GM23338 (cell line): Measurements from ENCODE around the gene KCNAB1. TPM values are rescaled to one million over a fixed set of nuclear protein-coding genes. Genes with fewer than 3 reads are reported as not detected.

ENCODE experiments used
- ATAC-seq: fragments of 200-7000 bp; cut with Tn5 transposase; 3 replicates; pipeline ENCODE4 v1.9.1; 2020
- DNase-seq: peaks from one replicate; pipeline ENCODE4 v3.0.0-alpha.2; 2015; ENCODE audit warnings: low spot score
- H2AFZ ChIP-seq: fragments of 200-600 bp; sonication (generic); 2 replicates; pipeline ENCODE4 v1.8.0; 2016; ENCODE audit warnings: antibody characterized with exemption, mild to moderate bottlenecking, moderate library complexity
- H3F3A ChIP-seq: fragments of 200-600 bp; sonication (generic); replicated peaks from 2 replicates; pipeline ENCODE4 v1.8.0; 2017; ENCODE audit warnings: antibody characterized with exemption, mixed run types, low read depth
- H3K27ac ChIP-seq: fragments of 200-600 bp; sonication (generic); 2 replicates; pipeline ENCODE4 v1.6.1; 2016; ENCODE audit warnings: low read depth
- H3K27me3 ChIP-seq: fragments of 200-600 bp; sonication (generic); 2 replicates; pipeline ENCODE4 v1.8.0; 2016; ENCODE audit warnings: mild to moderate bottlenecking, mixed run types, moderate library complexity; ENCODE audit not compliant: insufficient read depth
- H3K36me3 ChIP-seq: fragments of 200-600 bp; sonication (generic); 2 replicates; pipeline ENCODE4 v1.8.0; 2016; ENCODE audit warnings: mild to moderate bottlenecking; ENCODE audit not compliant: insufficient read depth
- H3K4me1 ChIP-seq: fragments of 200-600 bp; sonication (generic); 2 replicates; pipeline ENCODE4 v1.8.0; 2016; ENCODE audit warnings: mild to moderate bottlenecking, moderate library complexity; ENCODE audit not compliant: insufficient read depth
- H3K4me2 ChIP-seq: fragments of 200-600 bp; sonication (generic); 2 replicates; pipeline ENCODE4 v1.7.1; 2017; ENCODE audit warnings: mixed run types
- H3K4me3 ChIP-seq: fragments of 200-600 bp; sonication (generic); 2 replicates; pipeline ENCODE4 v1.6.1; 2016; ENCODE audit warnings: mixed run types
- H3K79me2 ChIP-seq: fragments of 200-600 bp; sonication (generic); replicated peaks from 2 replicates; pipeline ENCODE4 v1.8.0; 2017; ENCODE audit warnings: mild to moderate bottlenecking; ENCODE audit not compliant: insufficient read depth
- H3K9me2 ChIP-seq: fragments of 200-600 bp; sonication (generic); 2 replicates; pipeline ENCODE4 v1.8.0; 2017; ENCODE audit not compliant: insufficient read depth
- H4K20me1 ChIP-seq: fragments of 200-600 bp; sonication (generic); replicated peaks from 2 replicates; pipeline ENCODE4 v1.8.0; 2017; ENCODE audit warnings: mild to moderate bottlenecking; ENCODE audit not compliant: insufficient read depth
- H3K27ac Mint-ChIP-seq: 2 replicates; pipeline ENCODE4 v1.8.0; 2020; ENCODE audit warnings: inconsistent platforms, mild to moderate bottlenecking, moderate library complexity, mixed read lengths
- H3K27me3 Mint-ChIP-seq: 3 replicates; pipeline ENCODE4 v1.8.0; 2022; ENCODE audit warnings: low read depth, mild to moderate bottlenecking, moderate library complexity, mixed read lengths, inconsistent platforms; ENCODE audit not compliant: insufficient read depth, poor library complexity
- H3K36me3 Mint-ChIP-seq: 3 replicates; pipeline ENCODE4 v1.8.0; 2021; ENCODE audit warnings: low read depth, mild to moderate bottlenecking, inconsistent platforms, moderate library complexity, mixed read lengths
- H3K4me1 Mint-ChIP-seq: 3 replicates; pipeline ENCODE4 v1.8.0; 2020; ENCODE audit warnings: mild to moderate bottlenecking, inconsistent platforms, mixed read lengths
- H3K4me3 Mint-ChIP-seq: 3 replicates; pipeline ENCODE4 v1.8.0; 2021; ENCODE audit warnings: moderate library complexity, mild to moderate bottlenecking, inconsistent platforms, mixed read lengths
- H3K9me3 Mint-ChIP-seq: 3 replicates; pipeline ENCODE4 v1.8.0; 2020; ENCODE audit warnings: moderate library complexity, mild to moderate bottlenecking, inconsistent platforms, mixed read lengths
- CREB1 ChIP-seq: fragments of 250-450 bp; sonication (Bioruptor Pico); IDR thresholded peaks from 2 replicates; pipeline ENCODE4 v1.5.0; 2020; ENCODE audit warnings: low read depth, mild to moderate bottlenecking, moderate library complexity
- EZH2 ChIP-seq: fragments of 200-600 bp; sonication (generic); IDR thresholded peaks from one replicate; pipeline ENCODE4 v1.8.0; 2017; ENCODE audit warnings: antibody characterized with exemption, mild to moderate bottlenecking, low read depth; ENCODE audit not compliant: unreplicated experiment
- EZH2phosphoT487 ChIP-seq: fragments of 200-600 bp; sonication (generic); IDR thresholded peaks from one replicate; pipeline ENCODE4 v1.8.1; 2018; ENCODE audit warnings: antibody characterized with exemption; ENCODE audit not compliant: unreplicated experiment
- JUNB ChIP-seq: IDR thresholded peaks from one replicate; pipeline ENCODE4 v1.6.1; 2016; ENCODE audit warnings: antibody characterized with exemption; ENCODE audit not compliant: unreplicated experiment
- NANOG ChIP-seq: IDR thresholded peaks from 2 replicates; pipeline ENCODE4 v1.6.1; 2016; ENCODE audit warnings: antibody characterized with exemption, borderline replicate concordance
- POLR2AphosphoS5 ChIP-seq: IDR thresholded peaks from 2 replicates; pipeline ENCODE4 v1.6.1; 2016; ENCODE audit warnings: antibody characterized with exemption, low read depth
- STAT1 ChIP-seq: IDR thresholded peaks from one replicate; pipeline ENCODE4 v1.6.1; 2016; ENCODE audit warnings: antibody characterized with exemption; ENCODE audit not compliant: unreplicated experiment
- ZNF114 ChIP-seq: fragments of 250-450 bp; sonication (Bioruptor Pico); IDR thresholded peaks from 2 replicates; pipeline ENCODE4 v1.5.0; 2020; ENCODE audit warnings: mild to moderate bottlenecking, moderate library complexity
- ZNF331 ChIP-seq: fragments of 250-450 bp; sonication (Bioruptor Pico); IDR thresholded peaks from 2 replicates; pipeline ENCODE4 v1.5.0; 2020; ENCODE audit warnings: low read depth, mild to moderate bottlenecking, moderate library complexity
- polyA plus RNA-seq: library from polyadenylated mRNA; unstranded; fragments of >200 nt; fragmentation: Nextera tagmentation; extraction: Ambion mirVana; gene quantifications from 2 replicates; pipeline ENCODE4 v1.2.1, GENCODE V29; 2016
- total RNA-seq: library from RNA; depleted of rRNA; stranded (reverse); fragments of >200 nt; shearing (Covaris generic); gene quantifications from 2 replicates; pipeline ENCODE4 v1.2.3, GENCODE V29; 2014
- TF ChIP-seq, protein P1 (sequence below): IDR thresholded peaks from one replicate; pipeline ENCODE4 v1.6.1; 2018; ENCODE audit warnings: antibody characterized with exemption; ENCODE audit not compliant: unreplicated experiment
- TF ChIP-seq, protein P2 (sequence below), 2 experiments: fragments of 200-600 bp in 1 of 2; sonication (generic) in 1 of 2; conservative IDR thresholded peaks; 2 replicates each; pipeline versions ENCODE4 v1.5.1 to v1.6.1; 2016 to 2017; ENCODE audit warnings: antibody characterized with exemption in 2 of 2, low read depth in 2 of 2, mild to moderate bottlenecking in 2 of 2, moderate library complexity in 1 of 2
- TF ChIP-seq, protein P3 (sequence below): IDR thresholded peaks from 2 replicates; pipeline ENCODE4 v1.6.1; 2016; ENCODE audit warnings: antibody characterized with exemption

KCNAB1 gene
- total and polyA plus RNA-seq, 2 experiments from 2014 or later, result 0.69 to 2.6 TPM

DNA sequence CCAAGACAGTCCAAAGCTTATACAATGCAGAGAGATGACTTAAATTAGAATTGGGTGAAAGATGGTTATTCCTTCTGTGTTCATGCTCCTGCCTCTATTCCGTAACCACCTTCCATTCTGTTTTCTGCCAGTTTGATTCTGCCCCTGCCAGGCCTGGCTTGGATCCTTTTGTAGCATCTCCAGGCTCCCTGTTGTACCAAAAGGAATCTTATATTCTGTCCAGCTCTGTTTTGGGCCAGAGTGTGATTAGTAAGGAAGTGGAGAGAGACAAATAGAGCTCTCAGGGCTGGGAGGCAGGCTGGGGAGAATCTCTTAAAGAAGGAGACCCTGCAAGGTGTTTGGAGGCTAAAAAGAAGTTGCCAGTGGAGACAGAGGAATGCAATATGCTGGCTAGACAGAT lies 63.8 kb downstream of the KCNAB1 start:
- Histone ChIP-seq H3K36me3 (no peaks in the 10 kb centered on the region), H2AFZ (no peak overlapping the region), H3F3A (no peaks in the 10 kb centered on the region), H4K20me1 (no peaks in the 10 kb centered on the region), H3K4me1 (no peaks in the 10 kb centered on the region), H3K27ac (no peak overlapping the region), H3K4me2 (no peak overlapping the region), H3K79me2 (no peaks in the 10 kb centered on the region), H3K9me2 (no peaks in the 10 kb centered on the region; the same call in 1 of the 2 replicates), H3K27me3 (no peaks in the 10 kb centered on the region), H3K4me3 (no peak overlapping the region)
- Mint-ChIP-seq H3K27me3 (peaks cover 2% of the 10 kb centered on the region), H3K36me3 (no peaks in the 10 kb centered on the region), H3K27ac (no peak overlapping the region), H3K4me3 (no peak overlapping the region), H3K4me1 (no peaks in the 10 kb centered on the region; the same call in 2 of the 3 replicates), H3K9me3 (no peaks in the 10 kb centered on the region)
- DNase-seq (no peak), ATAC-seq (no peak)
- TF ChIP-seq EZH2, result no peak
- TF ChIP-seq, protein P1, sequence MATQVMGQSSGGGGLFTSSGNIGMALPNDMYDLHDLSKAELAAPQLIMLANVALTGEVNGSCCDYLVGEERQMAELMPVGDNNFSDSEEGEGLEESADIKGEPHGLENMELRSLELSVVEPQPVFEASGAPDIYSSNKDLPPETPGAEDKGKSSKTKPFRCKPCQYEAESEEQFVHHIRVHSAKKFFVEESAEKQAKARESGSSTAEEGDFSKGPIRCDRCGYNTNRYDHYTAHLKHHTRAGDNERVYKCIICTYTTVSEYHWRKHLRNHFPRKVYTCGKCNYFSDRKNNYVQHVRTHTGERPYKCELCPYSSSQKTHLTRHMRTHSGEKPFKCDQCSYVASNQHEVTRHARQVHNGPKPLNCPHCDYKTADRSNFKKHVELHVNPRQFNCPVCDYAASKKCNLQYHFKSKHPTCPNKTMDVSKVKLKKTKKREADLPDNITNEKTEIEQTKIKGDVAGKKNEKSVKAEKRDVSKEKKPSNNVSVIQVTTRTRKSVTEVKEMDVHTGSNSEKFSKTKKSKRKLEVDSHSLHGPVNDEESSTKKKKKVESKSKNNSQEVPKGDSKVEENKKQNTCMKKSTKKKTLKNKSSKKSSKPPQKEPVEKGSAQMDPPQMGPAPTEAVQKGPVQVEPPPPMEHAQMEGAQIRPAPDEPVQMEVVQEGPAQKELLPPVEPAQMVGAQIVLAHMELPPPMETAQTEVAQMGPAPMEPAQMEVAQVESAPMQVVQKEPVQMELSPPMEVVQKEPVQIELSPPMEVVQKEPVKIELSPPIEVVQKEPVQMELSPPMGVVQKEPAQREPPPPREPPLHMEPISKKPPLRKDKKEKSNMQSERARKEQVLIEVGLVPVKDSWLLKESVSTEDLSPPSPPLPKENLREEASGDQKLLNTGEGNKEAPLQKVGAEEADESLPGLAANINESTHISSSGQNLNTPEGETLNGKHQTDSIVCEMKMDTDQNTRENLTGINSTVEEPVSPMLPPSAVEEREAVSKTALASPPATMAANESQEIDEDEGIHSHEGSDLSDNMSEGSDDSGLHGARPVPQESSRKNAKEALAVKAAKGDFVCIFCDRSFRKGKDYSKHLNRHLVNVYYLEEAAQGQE, result no peak

DNA sequence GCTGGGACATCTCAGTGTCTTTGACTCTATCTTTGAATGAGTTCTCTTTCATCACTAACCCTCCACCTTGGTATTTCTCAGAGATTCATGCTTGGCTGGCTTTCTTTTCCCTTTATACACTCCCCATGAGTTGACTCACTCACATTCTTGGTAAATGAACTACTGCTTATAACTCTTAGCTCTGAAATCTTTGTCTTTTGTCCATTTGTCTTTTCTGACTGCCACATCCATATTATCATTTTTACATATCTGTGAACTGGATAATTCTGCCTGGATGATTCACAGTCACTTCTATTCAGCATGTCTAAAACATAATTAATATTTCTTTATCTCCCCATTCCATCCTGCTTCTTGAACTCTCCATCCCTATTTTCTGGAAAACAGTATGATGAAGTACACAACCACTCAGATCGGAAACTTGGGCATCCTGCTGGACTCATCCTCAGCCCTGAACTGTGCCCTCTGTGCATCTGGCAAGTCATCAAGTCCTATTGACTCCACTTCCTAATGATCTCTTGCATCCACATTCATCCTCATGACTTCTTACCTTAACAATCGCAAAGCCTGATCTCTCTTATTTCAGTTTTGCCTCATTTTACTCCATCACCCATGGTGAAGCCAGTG lies 66.9 kb downstream of the KCNAB1 start:
- Histone ChIP-seq H3K9me2 (no peaks in the 10 kb centered on the region), H3K4me2 (no peak overlapping the region), H3F3A (no peaks in the 10 kb centered on the region), H3K27me3 (no peaks in the 10 kb centered on the region), H3K36me3 (no peaks in the 10 kb centered on the region), H3K4me1 (no peaks in the 10 kb centered on the region), H3K79me2 (no peaks in the 10 kb centered on the region), H3K4me3 (no peak overlapping the region), H4K20me1 (no peaks in the 10 kb centered on the region), H3K27ac (no peak overlapping the region), H2AFZ (peak overlapping the region; percentile 43; the same call in 1 of the 2 replicates)
- DNase-seq (no peak), ATAC-seq (no peak)
- no peaks in the 10 kb centered on the region for H3K9me3 Mint-ChIP-seq
- H3K36me3 Mint-ChIP-seq, result no peaks in the 10 kb centered on the region
- H3K27me3 Mint-ChIP-seq, result peaks cover 2% of the 10 kb centered on the region
- H3K4me1 Mint-ChIP-seq, result no peaks in the 10 kb centered on the region; the same call in 2 of the 3 replicates
- H3K4me3 Mint-ChIP-seq, result no peak overlapping the region
- no peak overlapping the region for H3K27ac Mint-ChIP-seq
- TF ChIP-seq EZH2 (no peak), POLR2AphosphoS5 (no peak), ZNF114 (CRISPR knock-in tag) (no peak), NANOG (no peak), CREB1 (CRISPR knock-in tag) (no peak), JUNB (no peak), ZNF331 (CRISPR knock-in tag) (no peak), EZH2phosphoT487 (no peak), STAT1 (no peak)
- TF ChIP-seq, protein P2, sequence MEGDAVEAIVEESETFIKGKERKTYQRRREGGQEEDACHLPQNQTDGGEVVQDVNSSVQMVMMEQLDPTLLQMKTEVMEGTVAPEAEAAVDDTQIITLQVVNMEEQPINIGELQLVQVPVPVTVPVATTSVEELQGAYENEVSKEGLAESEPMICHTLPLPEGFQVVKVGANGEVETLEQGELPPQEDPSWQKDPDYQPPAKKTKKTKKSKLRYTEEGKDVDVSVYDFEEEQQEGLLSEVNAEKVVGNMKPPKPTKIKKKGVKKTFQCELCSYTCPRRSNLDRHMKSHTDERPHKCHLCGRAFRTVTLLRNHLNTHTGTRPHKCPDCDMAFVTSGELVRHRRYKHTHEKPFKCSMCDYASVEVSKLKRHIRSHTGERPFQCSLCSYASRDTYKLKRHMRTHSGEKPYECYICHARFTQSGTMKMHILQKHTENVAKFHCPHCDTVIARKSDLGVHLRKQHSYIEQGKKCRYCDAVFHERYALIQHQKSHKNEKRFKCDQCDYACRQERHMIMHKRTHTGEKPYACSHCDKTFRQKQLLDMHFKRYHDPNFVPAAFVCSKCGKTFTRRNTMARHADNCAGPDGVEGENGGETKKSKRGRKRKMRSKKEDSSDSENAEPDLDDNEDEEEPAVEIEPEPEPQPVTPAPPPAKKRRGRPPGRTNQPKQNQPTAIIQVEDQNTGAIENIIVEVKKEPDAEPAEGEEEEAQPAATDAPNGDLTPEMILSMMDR (conservative IDR thresholded peaks at IDR 0.05; ENCODE audit: low read depth in 2 of 2), result no peak
- TF ChIP-seq, protein P3, sequence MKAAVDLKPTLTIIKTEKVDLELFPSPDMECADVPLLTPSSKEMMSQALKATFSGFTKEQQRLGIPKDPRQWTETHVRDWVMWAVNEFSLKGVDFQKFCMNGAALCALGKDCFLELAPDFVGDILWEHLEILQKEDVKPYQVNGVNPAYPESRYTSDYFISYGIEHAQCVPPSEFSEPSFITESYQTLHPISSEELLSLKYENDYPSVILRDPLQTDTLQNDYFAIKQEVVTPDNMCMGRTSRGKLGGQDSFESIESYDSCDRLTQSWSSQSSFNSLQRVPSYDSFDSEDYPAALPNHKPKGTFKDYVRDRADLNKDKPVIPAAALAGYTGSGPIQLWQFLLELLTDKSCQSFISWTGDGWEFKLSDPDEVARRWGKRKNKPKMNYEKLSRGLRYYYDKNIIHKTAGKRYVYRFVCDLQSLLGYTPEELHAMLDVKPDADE, result no peak
- TF ChIP-seq, protein P1, result no peak
